GM06990 (cell line): ENCODE measurements around the gene DARS1.

Experiments used
- DNase-seq: peaks from one replicate; pipeline ENCODE4 v3.0.0-alpha.2; 2011; ENCODE audit not compliant: insufficient read length; ENCODE audit errors: extremely low read depth
- H3K27me3 ChIP-seq: replicated peaks from 2 replicates; pipeline ENCODE4 v1.6.0; 2011; ENCODE audit warnings: low read length; ENCODE audit not compliant: control insufficient read depth, insufficient read depth
- H3K36me3 ChIP-seq: 2 replicates; pipeline ENCODE4 v1.5.1; 2011; ENCODE audit warnings: low read length; ENCODE audit not compliant: control insufficient read depth, insufficient read depth
- H3K4me3 ChIP-seq: replicated peaks from 2 replicates; pipeline ENCODE4 v1.5.1; 2011; ENCODE audit warnings: low read depth, mild to moderate bottlenecking, control low read depth, low read length
- CTCF ChIP-seq: IDR thresholded peaks from 2 replicates; pipeline ENCODE4 v1.5.1; 2011; ENCODE audit warnings: low read length, control low read depth, mild to moderate bottlenecking, inconsistent platforms; ENCODE audit not compliant: insufficient read depth, poor library complexity, severe bottlenecking

DARS1 gene

GRCh38 chr2:135926605-135927004 lies 58.8 kb downstream of the DARS1 start:
- peaks cover 4% of the 10 kb centered on the region for H3K36me3 ChIP-seq
- no peak for DNase-seq
- no peak for TF ChIP-seq CTCF

GRCh38 chr2:135925571-135925970 lies 59.9 kb downstream of the DARS1 start:
- Histone ChIP-seq H3K36me3 (peaks cover 4% of the 10 kb centered on the region), H3K27me3 (no peaks in the 10 kb centered on the region), H3K4me3 (no peak overlapping the region)
- TF ChIP-seq CTCF = no peak
- DNase-seq = no peak

More at GRCh38 chr2:135926605-135927004, 58.8 kb downstream of the DARS1 start:
- Histone ChIP-seq H3K27me3 (no peaks in the 10 kb centered on the region), H3K4me3 (no peak overlapping the region)

- DNase-seq = peak; percentile 8
Measured at GRCh38 chr2:135916207-135916606, 69.2 kb downstream of the DARS1 start.

GRCh38 chr2:135914485-135914884 lies 70.9 kb downstream of the DARS1 start:
- Histone ChIP-seq H3K4me3 (no peak overlapping the region), H3K36me3 (no peaks in the 10 kb centered on the region; the same call in none of the 2 replicates), H3K27me3 (no peaks in the 10 kb centered on the region)
- no peak for TF ChIP-seq CTCF
- no peak for DNase-seq

More at GRCh38 chr2:135916207-135916606, 69.2 kb downstream of the DARS1 start:
- Histone ChIP-seq H3K36me3 (peaks cover 2% of the 10 kb centered on the region; the same call in 1 of the 2 replicates), H3K27me3 (no peaks in the 10 kb centered on the region), H3K4me3 (no peak overlapping the region)
- TF ChIP-seq CTCF = peak; percentile 30

- no peaks in the 10 kb centered on the region; the same call in none of the 2 replicates for H3K36me3 ChIP-seq
- peak; percentile 29 for DNase-seq
- TF ChIP-seq CTCF = peak; percentile 57
- no peak overlapping the region for H3K4me3 ChIP-seq
- H3K27me3 ChIP-seq = no peaks in the 10 kb centered on the region
Measured at GRCh38 chr2:135913727-135914365, 71.6 kb downstream of the DARS1 start.

- no peak for DNase-seq
- Histone ChIP-seq H3K4me3 (no peak overlapping the region), H3K36me3 (no peaks in the 10 kb centered on the region; the same call in none of the 2 replicates), H3K27me3 (no peaks in the 10 kb centered on the region)
- TF ChIP-seq CTCF = no peak
Measured at GRCh38 chr2:135909976-135910375, 75.5 kb downstream of the DARS1 start.
